Medulla oblongata (tissue), 1 donor: ENCODE measurements around the gene MMP1.

Experiments used
- DNase-seq: peaks from one replicate; pipeline ENCODE4 v3.0.0-alpha.2; 2015; ENCODE audit errors: extremely low spot score

MMP1 gene

DNA sequence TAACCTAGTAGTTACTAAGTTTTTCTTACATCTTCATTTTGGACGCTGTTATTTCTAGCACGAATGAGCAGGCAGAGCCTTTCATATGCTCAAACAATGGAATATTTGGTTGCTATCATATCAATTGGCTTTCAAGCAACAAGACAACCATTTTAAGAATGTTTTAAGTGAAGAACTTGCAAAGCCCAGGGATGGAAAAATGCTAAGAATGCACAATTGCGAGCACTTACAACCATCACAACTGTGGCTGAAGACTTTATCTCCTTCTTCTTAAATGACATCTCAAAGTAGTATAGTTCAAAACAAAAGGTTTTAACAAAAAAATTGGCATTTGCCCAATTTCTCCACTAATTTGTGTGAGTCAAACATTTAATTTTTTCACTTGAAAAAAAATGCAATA is 8.3 kb upstream of the MMP1 start:
- no peak for DNase-seq

DNA sequence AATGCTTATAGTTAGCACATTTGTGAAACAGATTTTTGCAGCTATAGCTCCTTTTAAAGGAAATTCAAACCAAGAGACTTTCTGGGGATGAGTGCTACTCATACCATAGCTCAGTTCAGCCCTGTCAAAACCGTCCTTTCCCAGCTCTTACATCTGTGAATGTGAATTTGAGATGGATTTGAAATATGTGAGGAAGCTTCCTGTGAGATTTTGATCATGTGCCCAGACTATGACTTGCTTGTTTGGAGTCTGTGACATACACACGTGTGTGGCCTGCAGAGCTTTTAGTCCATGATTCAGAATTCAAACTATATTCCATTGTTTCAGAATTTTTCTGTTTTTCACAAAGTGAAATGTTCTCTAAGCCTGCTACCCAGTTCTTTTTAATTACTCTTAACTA is 4.4 kb upstream of the MMP1 start:
- DNase-seq: no peak

DNA sequence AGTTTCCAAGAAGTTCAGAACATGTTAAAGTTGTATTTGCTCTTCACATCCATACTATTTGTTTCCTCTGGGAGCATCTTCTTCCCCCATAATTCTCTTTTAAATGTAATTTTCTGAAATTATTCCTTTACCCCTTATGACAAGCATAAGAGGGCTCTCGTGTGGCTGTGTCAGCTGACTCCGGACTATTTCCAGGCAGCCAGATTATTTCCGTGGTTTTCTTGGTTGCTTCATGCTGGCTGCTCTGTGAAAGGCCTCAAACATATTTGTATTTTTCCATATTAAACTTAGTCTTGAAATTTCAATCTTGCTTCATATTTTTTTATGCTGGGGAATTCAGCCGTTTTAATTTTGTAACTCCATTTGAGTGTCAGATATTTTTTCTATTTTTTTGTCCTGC is 2.8 kb upstream of the MMP1 start:
- DNase-seq: no peak

DNA sequence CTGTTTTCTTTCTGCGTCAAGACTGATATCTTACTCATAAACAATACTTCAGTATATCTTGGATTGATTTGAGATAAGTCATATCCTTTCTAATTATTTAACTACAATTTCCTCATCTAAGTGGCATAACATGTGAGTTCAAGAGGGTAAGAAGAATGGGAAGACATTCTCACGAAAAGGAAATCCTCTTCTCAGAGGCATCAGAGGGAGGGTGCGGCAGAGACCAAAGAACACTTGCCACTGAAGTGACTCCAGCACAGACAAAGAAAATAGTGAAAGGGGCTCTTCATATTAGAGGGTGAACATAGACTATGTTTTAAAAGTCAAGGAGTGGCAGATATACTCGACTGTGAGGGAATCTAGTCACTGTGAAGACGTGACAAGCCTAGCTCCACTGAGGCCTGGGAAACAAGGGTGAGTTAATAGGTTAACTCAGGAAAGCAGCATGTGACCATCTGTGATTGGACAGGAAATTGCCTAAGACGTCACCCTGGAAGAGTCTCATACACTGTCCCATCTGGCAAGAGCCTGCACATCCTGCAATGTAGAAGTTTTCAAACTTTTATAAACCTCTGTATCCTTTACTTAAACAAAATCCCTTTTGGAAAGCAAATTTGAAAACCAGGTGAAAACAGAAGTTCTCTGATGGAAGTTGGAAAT is 1.9 kb upstream of the MMP1 start:
- no peak for DNase-seq

DNA sequence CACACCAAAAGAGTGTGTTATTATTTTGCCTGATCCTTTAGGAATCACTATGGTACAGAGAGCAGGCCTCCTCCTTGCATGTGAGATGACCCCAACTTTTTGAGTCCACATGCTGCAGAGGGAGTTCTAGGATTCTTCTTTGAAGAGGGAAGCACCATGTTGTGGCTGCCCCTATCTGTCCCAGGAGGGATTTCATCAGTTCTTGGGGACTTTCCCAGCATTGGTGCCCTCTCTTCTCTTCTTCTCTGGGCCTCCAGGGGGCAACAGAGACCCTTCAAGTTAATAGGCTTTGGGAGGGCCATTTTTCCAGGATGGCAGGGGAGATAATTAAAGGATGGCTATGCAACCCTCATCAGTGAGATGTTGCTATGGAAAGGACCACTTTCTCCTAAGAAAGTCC is 3.6 kb downstream of the MMP1 start:
- DNase-seq: no peak

DNA sequence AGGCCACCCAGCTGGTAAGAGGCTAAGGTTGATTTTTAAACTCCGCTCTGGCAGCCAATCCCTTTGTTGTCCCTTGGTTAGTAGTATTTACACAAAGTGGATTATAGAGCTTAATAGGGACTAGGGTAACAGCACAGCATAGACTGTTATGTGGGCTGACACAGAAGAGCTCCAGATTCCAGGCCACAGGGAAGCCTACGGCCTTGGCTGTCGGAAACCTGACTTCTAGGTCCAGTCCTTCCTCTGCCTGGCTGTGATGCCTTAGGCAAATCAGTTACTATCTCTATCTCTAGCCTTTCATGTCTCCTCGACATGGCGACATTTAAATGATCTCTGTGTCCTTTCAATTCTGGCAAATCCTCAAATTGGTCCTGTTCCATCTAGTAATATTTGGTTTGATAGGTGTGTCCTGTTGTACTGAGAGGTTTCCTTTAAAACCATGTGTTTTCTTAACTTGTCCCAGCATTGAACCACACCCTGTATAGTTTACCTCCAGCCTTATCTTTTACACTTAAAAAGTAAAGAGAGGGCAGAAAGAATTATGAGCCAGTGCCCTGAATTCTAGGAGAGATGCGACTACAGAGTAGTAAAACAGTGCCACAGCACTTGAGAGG is 4.2 kb downstream of the MMP1 start:
- DNase-seq: no peak

DNA sequence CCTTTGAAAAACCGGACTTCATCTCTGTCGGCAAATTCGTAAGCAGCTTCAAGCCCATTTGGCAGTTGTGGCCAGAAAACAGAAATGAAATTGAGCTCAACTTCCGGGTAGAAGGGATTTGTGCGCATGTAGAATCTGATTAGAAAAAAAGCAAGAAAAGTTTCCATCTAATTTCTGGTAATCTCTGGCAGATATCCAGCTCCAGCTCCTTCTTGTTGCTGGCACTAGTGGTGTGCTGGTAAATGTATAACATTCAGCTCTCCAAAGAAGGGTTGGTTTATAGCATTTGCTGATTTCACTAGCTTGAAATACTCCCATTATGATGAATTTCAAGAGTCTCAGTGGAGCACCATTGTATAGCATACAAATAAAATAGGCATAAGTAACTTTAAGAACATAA is 5.4 kb downstream of the MMP1 start:
- no peak for DNase-seq

DNA sequence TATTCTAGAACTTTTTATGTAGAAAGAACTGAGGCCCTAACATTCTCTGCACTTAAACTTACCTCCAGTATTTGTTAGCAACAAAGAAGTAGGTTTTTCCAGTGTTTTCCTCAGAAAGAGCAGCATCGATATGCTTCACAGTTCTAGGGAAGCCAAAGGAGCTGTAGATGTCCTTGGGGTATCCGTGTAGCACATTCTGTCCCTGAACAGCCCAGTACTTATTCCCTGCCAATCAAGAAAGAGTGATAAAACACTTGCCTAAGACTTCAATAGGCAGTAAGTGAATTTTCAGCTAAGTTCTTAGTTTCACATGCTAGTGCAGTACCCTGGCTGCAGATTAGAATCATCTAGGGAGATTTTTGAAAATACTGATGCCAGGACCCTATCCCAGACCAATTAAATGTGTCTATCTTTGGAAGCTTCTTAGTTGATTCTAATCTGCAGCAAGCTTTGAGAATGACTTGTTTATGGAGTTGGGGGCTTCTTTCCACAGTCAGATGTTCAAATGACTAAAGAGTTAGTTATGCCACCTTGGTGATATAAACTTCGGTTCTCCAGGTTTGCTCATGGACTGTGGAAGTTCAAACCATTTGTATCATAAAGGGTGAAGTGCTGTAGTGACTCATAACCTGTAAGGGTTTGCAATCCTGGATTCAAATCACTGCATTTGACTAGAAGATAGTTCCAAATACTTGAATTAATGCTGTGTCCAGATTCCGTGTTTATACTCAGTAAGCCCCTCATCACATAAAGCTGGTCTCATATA is 6.5 kb downstream of the MMP1 start:
- no peak for DNase-seq

DNA sequence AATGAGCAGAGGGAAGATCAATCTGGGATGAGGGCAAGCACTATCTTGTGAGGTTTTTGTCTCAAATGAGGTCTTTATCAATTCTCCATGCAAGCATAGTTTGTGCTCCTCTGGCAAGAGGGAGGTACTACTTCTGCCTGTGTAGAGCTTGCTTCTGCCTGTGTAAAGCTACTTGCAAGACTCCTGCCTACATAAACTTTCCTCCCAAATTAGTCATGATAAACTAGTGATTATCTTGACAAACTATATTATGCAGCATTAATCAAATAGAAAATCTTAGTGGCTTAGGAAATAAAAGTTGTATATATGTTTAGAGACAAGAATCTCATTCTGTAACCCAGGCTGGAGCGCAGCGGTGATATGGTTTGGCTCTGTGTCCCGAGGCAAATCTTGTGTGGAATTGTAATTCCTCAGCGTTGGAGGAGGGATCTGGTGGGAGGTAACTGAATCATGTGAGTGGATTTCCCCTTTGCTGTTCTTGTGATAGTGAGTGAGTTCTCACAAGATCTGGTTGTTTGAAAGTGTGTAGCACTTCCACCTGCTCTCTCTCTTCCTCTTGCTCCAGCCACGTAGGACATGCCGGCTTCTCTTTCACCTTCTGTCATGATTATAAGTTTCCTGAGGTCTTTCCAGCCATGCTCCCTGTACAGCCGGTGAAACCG is 9.5 kb downstream of the MMP1 start:
- no peak for DNase-seq

DNA sequence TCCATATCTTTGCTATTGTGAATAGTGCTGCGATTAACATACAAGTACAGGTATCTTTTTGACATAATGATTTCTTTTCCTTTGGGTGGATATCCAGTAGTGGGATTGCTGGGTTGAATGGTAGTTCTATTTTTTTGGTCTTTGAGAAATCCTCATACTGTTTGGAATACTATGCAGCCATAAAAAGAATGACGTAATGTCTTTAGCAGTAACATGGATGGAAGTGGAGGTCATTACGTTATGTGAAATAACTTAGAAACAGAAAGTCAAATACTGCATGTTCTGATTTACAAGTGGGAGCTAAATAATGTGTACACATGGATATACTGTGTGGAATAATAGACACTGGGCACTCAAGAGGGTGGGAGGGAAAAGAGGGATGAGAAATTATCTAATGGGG is 13.6 kb downstream of the MMP1 start:
- DNase-seq: no peak

DNA sequence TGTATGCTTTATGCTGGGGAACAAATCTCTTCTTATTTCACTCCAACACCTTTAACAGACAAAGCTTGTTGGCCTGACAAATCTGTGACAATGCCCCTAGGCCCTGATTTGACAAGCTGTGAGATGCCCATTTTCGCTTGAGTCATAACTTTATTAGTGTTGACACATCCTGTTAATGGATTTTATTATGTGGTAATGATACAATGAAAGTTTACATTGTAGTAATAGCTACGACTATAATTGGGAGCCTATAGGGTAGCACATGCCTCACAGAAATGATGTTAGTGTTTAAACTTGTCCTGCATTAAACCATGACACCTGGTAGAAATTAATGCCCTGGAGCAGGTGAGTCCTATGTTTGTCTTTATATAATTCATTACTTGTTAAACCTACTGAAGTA is 14.2 kb downstream of the MMP1 start:
- DNase-seq: no peak

DNA sequence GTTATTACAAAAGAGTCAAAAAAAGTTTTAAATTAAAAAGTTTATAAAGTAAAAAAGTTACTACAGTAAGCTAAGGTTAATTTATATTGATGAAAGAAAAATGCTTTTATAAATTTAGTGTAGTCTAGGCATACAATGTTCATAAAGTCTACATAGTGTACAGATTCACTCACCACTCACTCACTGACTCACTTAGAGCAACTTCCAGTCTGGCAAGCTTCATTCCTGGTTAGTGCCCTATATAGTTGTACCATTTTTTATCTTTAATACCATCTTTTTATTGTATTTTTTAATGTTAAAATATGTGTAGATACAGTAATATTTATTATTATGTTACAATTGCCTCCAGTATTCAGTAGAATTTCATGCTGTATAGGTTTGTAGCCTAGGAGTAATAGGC is 14.9 kb downstream of the MMP1 start:
- DNase-seq: no peak

DNA sequence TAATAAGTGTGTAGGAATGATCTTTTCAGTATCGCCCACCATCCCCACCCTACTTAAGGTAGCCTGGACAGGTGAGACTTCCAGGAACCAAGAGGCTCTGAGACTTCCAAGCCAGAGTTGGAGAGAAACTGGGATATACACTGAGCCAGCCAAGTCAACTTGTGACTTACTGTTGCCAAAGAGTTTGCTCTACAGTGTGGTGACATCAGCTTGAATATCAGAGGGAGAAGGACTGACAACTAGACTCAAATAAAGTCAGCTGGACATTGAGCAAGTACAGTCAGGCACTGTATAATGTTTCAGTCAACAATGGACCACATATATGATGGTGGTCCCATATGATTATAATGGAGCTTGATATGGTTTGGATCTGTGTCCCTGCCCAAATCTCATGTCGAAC is 16.3 kb downstream of the MMP1 start:
- no peak for DNase-seq

DNA sequence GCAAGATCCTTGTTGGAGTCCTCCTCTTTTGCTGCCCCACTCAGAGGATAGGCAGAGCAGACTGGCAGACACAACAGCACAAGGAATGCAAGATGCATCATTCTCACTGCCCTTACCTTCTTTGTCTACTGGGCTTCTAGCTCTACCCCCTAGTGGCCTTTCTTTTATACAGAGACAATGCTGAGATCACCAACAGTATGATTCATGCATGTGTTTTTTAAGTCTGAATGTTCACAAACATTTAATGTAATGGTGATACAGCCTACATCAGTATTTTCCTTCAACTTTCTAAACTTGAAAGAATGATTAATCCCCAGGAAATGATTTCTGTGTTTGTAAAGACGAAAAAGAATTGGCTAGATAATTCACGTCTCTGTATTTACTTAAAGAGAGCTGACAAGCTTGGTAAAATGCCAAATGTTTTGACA is 17.5 kb downstream of the MMP1 start, which contains the start of gene MMP10:
MMP10 (minus strand) TSS at position 138 of the 428 bp plus-strand sequence; CDS start at position 101, 37 bp downstream.
- DNase-seq: no peak

DNA sequence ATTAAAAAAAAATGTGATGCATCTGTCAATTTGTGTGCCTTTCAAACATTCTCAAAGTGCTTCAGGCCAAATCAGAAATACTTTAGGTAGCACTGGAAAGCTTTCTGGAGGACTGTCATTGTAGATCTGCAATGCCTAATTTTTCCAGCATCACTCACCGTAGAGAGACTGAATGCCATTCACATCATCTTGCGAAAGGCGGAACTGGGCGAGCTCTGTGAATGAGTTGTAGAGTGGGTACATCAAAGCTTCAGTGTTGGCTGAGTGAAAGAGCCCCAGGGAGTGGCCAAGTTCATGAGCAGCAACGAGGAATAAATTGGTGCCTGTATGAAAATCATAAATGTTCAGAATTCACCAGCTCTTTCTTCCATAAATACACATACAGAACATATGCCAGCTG is 21.5 kb downstream of the MMP1 start:
- DNase-seq: no peak

DNA sequence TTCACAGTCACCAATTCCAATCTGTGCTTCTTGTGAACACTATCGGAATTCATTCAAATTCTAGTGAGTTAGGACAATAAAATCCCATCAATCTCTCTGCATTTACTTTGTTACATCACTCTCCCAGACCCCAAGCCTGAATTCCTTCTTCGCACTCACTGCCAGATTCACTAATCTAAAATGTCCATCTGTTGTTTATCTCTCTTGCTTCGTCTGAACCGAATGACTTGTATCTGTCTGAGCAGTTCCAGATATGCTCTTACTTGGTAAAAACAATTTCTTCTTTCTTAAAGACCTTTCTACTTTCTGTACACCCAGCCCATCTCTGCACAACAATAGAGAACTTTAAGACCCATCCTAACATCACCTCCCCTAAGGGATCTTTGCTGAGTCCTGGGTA is 24.6 kb downstream of the MMP1 start:
- DNase-seq: no peak

DNA sequence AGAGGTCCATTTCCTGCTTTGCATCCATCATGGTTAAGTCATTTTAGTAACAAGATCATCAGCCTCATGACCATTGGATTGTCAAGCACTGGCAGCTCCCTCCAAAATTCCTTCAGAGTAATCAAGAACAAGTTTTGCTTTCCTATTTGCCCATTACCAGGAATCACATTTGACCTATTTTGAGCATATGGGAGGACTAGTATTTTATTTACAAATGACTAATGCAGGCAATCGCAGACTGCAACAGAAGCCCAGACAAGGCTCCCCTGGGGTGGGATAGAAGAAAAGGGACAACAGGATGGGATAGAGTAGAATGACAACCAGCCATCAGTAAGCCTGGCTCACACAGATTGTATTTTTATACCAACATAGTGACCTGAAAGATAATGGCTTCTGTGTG is 26.6 kb downstream of the MMP1 start:
- DNase-seq: no peak

DNA sequence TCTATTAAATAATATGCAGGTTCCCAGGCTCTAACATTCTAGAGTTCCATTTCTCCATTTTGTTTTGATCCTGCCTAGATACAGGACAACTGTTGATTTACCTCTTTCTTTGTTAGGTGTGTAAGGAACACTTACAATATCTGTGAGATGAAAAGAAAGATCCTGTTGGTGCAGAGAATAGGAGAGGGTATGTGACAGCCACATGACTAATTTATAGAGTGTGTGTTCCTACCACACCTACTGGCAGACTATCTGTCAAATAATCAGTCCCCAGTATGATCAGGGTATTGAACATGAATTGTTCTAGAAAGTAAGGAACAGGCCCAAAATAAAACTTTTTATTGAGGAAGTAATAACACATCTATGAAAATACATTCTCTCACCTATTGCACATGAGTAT is 27.8 kb downstream of the MMP1 start:
- no peak for DNase-seq

DNA sequence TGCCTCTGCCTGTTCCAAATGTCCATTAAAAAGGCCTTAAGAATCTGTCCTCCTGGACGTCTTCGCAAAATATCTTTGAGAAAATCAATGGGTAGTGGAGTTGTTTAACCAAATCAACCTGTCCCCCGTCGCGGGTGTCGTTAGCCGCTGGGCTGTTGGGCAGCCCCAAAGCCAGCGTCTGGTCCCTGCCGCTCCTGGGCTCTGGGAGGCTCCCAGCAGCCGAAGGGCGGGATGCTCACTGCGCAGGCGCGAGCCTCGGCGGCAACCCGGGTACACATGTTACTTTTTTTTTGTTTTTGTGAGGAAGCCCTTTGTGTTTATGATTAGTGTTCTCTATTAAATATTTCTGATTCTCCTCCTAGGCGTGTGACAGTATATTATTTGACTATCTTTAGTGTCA is 30.2 kb downstream of the MMP1 start:
- no peak for DNase-seq

DNA sequence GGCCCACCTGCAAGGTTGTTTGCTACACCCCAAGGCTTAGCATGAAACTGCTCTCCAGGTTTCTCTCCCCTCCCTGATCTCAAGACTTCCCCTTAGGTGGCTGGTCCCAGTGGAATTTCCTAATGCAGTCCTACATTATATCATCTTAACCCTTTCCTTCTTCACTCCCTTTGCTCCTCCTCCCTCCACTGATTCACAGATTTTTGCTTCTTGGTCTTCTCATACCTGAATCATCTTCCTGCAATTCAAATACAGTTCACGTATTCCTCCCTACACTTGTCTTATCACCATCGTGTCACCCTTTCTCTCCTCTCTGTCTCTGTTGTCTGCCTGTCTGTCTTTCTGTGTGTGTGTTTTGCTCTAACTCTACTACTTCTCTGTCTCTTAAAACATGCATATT is 34.5 kb downstream of the MMP1 start:
- no peak for DNase-seq

DNA sequence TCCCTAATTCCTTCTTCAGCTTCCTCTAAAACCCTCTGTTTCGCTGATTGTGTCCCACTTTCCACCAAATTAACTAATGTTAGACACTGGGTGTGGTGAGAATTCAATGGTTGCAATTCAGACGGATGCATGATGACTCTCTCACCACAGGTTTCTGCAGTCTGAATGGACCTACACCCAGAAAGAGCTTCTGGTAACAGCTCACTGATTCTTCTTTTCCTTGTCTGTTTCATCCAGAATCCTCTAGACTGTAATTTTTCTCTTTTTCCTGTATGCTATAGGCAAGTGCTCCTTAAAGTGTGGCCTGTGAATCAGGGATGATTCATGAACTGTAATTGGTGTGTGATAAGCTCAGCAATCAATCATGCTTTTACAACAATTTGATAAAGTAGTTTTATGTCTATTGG is 35.6 kb downstream of the MMP1 start:
- no peak for DNase-seq

DNA sequence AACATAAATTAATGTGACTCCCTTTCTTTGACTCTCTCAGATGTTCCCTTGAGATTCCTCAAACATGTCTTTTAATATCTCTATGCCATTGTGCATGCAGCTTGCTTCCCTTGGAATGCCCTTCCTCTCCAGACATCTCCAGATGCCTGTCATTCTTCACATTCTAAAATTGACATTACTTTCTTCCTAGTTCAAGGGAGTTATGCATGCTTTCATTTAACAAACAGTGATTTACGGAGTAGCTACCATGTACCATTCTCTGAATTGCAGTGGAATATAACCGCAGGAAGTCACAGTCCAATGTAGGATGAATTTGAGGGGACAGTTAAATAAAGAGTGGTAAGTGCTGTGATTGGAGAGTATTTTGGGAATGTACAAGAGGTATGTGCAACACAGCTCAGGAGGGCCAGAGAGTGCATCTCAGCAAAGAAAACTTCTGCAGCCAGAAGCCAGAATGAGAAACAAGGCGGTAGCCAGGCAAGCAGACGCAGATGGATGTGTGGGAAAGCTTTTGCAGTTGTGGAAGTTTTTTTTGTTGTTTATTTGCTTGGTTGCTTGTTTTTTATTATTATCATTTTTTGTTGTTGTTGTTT is 36.2 kb downstream of the MMP1 start:
- DNase-seq: no peak
